ENCODE measurements around the gene DRD2.

GRCh38 chr11:113460469-113460868, 14.7 kb downstream of the DRD2 start:
- TF ChIP-seq POLR2A (IDR thresholded peaks at IDR 0.05) (no peak), CTCF (IDR thresholded peaks at IDR 0.05) (no peak)

Data from body of pancreas (tissue), 4 donors.